Smooth muscle cell (in vitro differentiated cells): ENCODE data around the gene VPS72. TPM values are rescaled to one million over a fixed set of nuclear protein-coding genes. Genes with fewer than 3 reads are reported as not detected.

Source experiments
- DNase-seq: peaks from one replicate; lab custom pipeline; 2025; ENCODE audit not compliant: unreplicated experiment; lab: John Stamatoyannopoulos, UW
- H2AFZ ChIP-seq: fragments of 200-600 bp; sonication (generic); 2 replicates; pipeline ENCODE4 v1.6.0; 2016; ENCODE audit warnings: antibody characterized with exemption, low read depth, mild to moderate bottlenecking
- H3F3A ChIP-seq: fragments of 200-600 bp; sonication (generic); 2 replicates; pipeline ENCODE4 v1.6.0; 2017; ENCODE audit warnings: antibody characterized with exemption, low read depth
- H3K27ac ChIP-seq: fragments of 200-600 bp; sonication (generic); 2 replicates; pipeline ENCODE4 v1.5.1; 2016; ENCODE audit warnings: low read depth, mild to moderate bottlenecking
- H3K27me3 ChIP-seq: fragments of 200-600 bp; sonication (generic); 2 replicates; pipeline ENCODE4 v1.6.1; 2016; ENCODE audit warnings: low read depth, mild to moderate bottlenecking
- H3K36me3 ChIP-seq: fragments of 200-600 bp; sonication (generic); 2 replicates; pipeline ENCODE4 v1.5.1; 2016; ENCODE audit warnings: low read depth
- H3K4me1 ChIP-seq: fragments of 200-600 bp; sonication (generic); 2 replicates; pipeline ENCODE4 v1.5.1; 2016; ENCODE audit warnings: low read depth
- H3K4me2 ChIP-seq: fragments of 200-600 bp; sonication (generic); 2 replicates; pipeline ENCODE4 v1.6.0; 2016; ENCODE audit warnings: mild to moderate bottlenecking
- H3K4me3 ChIP-seq: fragments of 200-600 bp; sonication (generic); 2 replicates; pipeline ENCODE4 v1.5.1; 2016; ENCODE audit warnings: mild to moderate bottlenecking
- H3K79me2 ChIP-seq: fragments of 200-600 bp; sonication (generic); 2 replicates; pipeline ENCODE4 v1.6.0; 2016; ENCODE audit warnings: low read depth, mild to moderate bottlenecking
- H3K9ac ChIP-seq: fragments of 200-600 bp; sonication (generic); 2 replicates; pipeline ENCODE4 v1.6.0; 2016; ENCODE audit warnings: low read depth
- H3K9me3 ChIP-seq: fragments of 200-600 bp; sonication (generic); replicated peaks from 2 replicates; pipeline ENCODE4 v1.5.1; 2016; ENCODE audit warnings: low read depth
- H4K20me1 ChIP-seq: fragments of 200-600 bp; sonication (generic); 2 replicates; pipeline ENCODE4 v1.6.0; 2016; ENCODE audit warnings: low read depth
- WGBS: methylation state at CpG from one replicate; pipeline ENCODE4 v1.1.7; 2016; ENCODE audit warnings: low lambda C conversion rate; 5-methylcytosine and 5-hydroxymethylcytosine counted together
- polyA plus RNA-seq: library from polyadenylated mRNA; unstranded; fragments of >200 nt; fragmentation: Nextera tagmentation; extraction: Ambion mirVana; gene quantifications from 2 replicates; pipeline ENCODE4 v1.2.1, GENCODE V29; 2016
- total RNA-seq: library from RNA; depleted of rRNA; stranded (reverse); fragments of >200 nt; gene quantifications from 2 replicates; pipeline ENCODE4 v1.2.3, GENCODE V29; 2014
- TF ChIP-seq, protein P1 (sequence below): fragments of 200-600 bp; sonication (generic); IDR thresholded peaks from 2 replicates; pipeline ENCODE4 v1.5.1; 2017; ENCODE audit warnings: borderline replicate concordance, mild to moderate bottlenecking, antibody characterized with exemption; ENCODE audit not compliant: insufficient read depth, poor library complexity, severe bottlenecking

Gene VPS72
- total and polyA plus RNA-seq, 2 experiments from 2014 or later: 35.0 to 57.9 TPM

GRCh38 chr1:151143986-151144385 lies 46.0 kb downstream of the VPS72 start:
- H3F3A ChIP-seq: peaks cover 8% of the 10 kb centered on the region
- H3K4me3 ChIP-seq: no peak overlapping the region
- WGBS: 50% methylated on average over 5 of the region's 5 CpGs
- no peaks in the 10 kb centered on the region for H3K9me3 ChIP-seq
- no peaks in the 10 kb centered on the region for H3K79me2 ChIP-seq
- TF ChIP-seq, protein P1, sequence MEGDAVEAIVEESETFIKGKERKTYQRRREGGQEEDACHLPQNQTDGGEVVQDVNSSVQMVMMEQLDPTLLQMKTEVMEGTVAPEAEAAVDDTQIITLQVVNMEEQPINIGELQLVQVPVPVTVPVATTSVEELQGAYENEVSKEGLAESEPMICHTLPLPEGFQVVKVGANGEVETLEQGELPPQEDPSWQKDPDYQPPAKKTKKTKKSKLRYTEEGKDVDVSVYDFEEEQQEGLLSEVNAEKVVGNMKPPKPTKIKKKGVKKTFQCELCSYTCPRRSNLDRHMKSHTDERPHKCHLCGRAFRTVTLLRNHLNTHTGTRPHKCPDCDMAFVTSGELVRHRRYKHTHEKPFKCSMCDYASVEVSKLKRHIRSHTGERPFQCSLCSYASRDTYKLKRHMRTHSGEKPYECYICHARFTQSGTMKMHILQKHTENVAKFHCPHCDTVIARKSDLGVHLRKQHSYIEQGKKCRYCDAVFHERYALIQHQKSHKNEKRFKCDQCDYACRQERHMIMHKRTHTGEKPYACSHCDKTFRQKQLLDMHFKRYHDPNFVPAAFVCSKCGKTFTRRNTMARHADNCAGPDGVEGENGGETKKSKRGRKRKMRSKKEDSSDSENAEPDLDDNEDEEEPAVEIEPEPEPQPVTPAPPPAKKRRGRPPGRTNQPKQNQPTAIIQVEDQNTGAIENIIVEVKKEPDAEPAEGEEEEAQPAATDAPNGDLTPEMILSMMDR: no peak
- H4K20me1 ChIP-seq: no peaks in the 10 kb centered on the region
- no peaks in the 10 kb centered on the region for H3K36me3 ChIP-seq
- no peak overlapping the region for H2AFZ ChIP-seq
- H3K4me1 ChIP-seq: peaks cover 17% of the 10 kb centered on the region
- H3K27ac ChIP-seq: no peak overlapping the region
- no peak for DNase-seq
- H3K9ac ChIP-seq: no peak overlapping the region
- no peaks in the 10 kb centered on the region for H3K27me3 ChIP-seq
- no peak overlapping the region for H3K4me2 ChIP-seq

GRCh38 chr1:151143057-151143435 lies 47.0 kb downstream of the VPS72 start:
- no peaks in the 10 kb centered on the region for H3K9me3 ChIP-seq
- TF ChIP-seq, protein P1: no peak
- no peak overlapping the region for H3K4me2 ChIP-seq
- no peak for DNase-seq
- no peak overlapping the region for H3K9ac ChIP-seq
- no peak overlapping the region for H2AFZ ChIP-seq
- no peak overlapping the region for H3K27ac ChIP-seq
- H3K4me1 ChIP-seq: peaks cover 17% of the 10 kb centered on the region
- no peak overlapping the region for H3K4me3 ChIP-seq
- no peaks in the 10 kb centered on the region for H3K27me3 ChIP-seq
- 79% methylated on average over 7 of the region's 7 CpGs for WGBS
- no peaks in the 10 kb centered on the region for H3K79me2 ChIP-seq
- H3F3A ChIP-seq: peaks cover 8% of the 10 kb centered on the region
- H4K20me1 ChIP-seq: no peaks in the 10 kb centered on the region
- H3K36me3 ChIP-seq: no peaks in the 10 kb centered on the region

- Histone ChIP-seq H3K27me3 (no peaks in the 10 kb centered on the region), H3K36me3 (no peaks in the 10 kb centered on the region), H4K20me1 (no peaks in the 10 kb centered on the region), H3K79me2 (no peaks in the 10 kb centered on the region), H3K4me3 (no peak overlapping the region), H3K27ac (no peak overlapping the region), H3K4me2 (no peak overlapping the region), H3K4me1 (peaks cover 17% of the 10 kb centered on the region), H3K9ac (no peak overlapping the region), H3F3A (peaks cover 3% of the 10 kb centered on the region), H3K9me3 (no peaks in the 10 kb centered on the region), H2AFZ (no peak overlapping the region)
- TF ChIP-seq, protein P1: no peak
- no peak for DNase-seq
- WGBS: 45% methylated on average over 2 of the region's 5 CpGs
These were observed 47.5 kb downstream of the VPS72 start for GRCh38 chr1:151142411-151143056.

GRCh38 chr1:151137789-151138188 lies 52.2 kb downstream of the VPS72 start:
- no peaks in the 10 kb centered on the region for H3K36me3 ChIP-seq
- no peak for DNase-seq
- TF ChIP-seq, protein P1: no peak
- no peaks in the 10 kb centered on the region for H3K9me3 ChIP-seq
- H3K27ac ChIP-seq: no peak overlapping the region
- H3K4me1 ChIP-seq: no peaks in the 10 kb centered on the region
- H3K4me3 ChIP-seq: no peak overlapping the region
- no peaks in the 10 kb centered on the region for H3K79me2 ChIP-seq
- no peaks in the 10 kb centered on the region for H4K20me1 ChIP-seq
- no peak overlapping the region for H3K9ac ChIP-seq
- peaks cover 6% of the 10 kb centered on the region for H3K27me3 ChIP-seq
- no peak overlapping the region for H2AFZ ChIP-seq
- H3F3A ChIP-seq: no peaks in the 10 kb centered on the region
- 96% methylated on average over 7 of the region's 7 CpGs for WGBS
- no peak overlapping the region for H3K4me2 ChIP-seq
